ENCODE measurements around the gene CFLAR.

GRCh38 chr2:201200345-201200744 is 84.4 kb downstream of the CFLAR start:
- no peak for TF ChIP-seq CTCF (IDR thresholded peaks at IDR 0.05)
- TF ChIP-seq POLR2A (IDR thresholded peaks at IDR 0.05) = no peak

Measured in uterus (tissue), 2 donors.